PC-9 (cell line): ENCODE data around the gene SNX6. TPM values are rescaled to one million over a fixed set of nuclear protein-coding genes. Genes with fewer than 3 reads are reported as not detected.

Source experiments
- BruUV-seq: library from RNA; stranded (reverse); fragments of 400-500 nt; replicated peaks from 2 replicates; lab custom pipeline; 2021; lab: Mats Ljungman, UMichigan
- CTCF ChIA-PET: fragments of 300-600 bp; sonication (Branson Sonifier 250); formaldehyde crosslinking; loops from one replicate; lab custom pipeline; 2022; ENCODE audit warnings: antibody characterized with exemption; lab: Charles Lee
- POLR2A ChIA-PET: fragments of 300-600 bp; sonication (Branson Sonifier 250); formaldehyde crosslinking; loops from one replicate; lab custom pipeline; 2022; ENCODE audit warnings: antibody characterized with exemption; ENCODE audit not compliant: unreplicated experiment; lab: Charles Lee
- DNase-seq, 2 experiments: peaks; one replicate each; pipeline versions ENCODE4 v3.0.0 to v3.0.0-alpha.2; 2015 to 2022; ENCODE audit warnings: mixed read lengths in 1 of 2
- H2AFZ ChIP-seq: fragments of 200-600 bp; sonication (generic); 2 replicates; pipeline ENCODE4 v1.8.1; 2017; ENCODE audit warnings: antibody characterized with exemption
- H3F3A ChIP-seq: fragments of 200-600 bp; sonication (generic); 2 replicates; pipeline ENCODE4 v1.8.1; 2017; ENCODE audit warnings: antibody characterized with exemption, mild to moderate bottlenecking, low read depth; ENCODE audit not compliant: insufficient read depth
- H3K27ac ChIP-seq: fragments of 200-600 bp; sonication (generic); 2 replicates; pipeline ENCODE4 v1.6.1; 2016; ENCODE audit warnings: mixed run types
- H3K27me3 ChIP-seq: fragments of 200-600 bp; sonication (generic); 2 replicates; pipeline ENCODE4 v1.6.1; 2016; ENCODE audit warnings: low read depth, mixed run types; ENCODE audit not compliant: insufficient read depth
- H3K36me3 ChIP-seq: fragments of 200-600 bp; sonication (generic); 2 replicates; pipeline ENCODE4 v1.6.1; 2016; ENCODE audit warnings: low read depth, mixed run types
- H3K4me1 ChIP-seq: fragments of 200-600 bp; sonication (generic); replicated peaks from 2 replicates; pipeline ENCODE4 v1.6.1; 2016; ENCODE audit warnings: mixed run types; ENCODE audit not compliant: insufficient read depth
- H3K4me2 ChIP-seq: fragments of 200-600 bp; sonication (generic); 2 replicates; pipeline ENCODE4 v1.6.1; 2017; ENCODE audit warnings: mixed run types
- H3K4me3 ChIP-seq: fragments of 200-600 bp; sonication (generic); 2 replicates; pipeline ENCODE4 v1.6.1; 2016; ENCODE audit warnings: mixed run types
- H3K79me2 ChIP-seq: fragments of 200-600 bp; sonication (generic); 2 replicates; pipeline ENCODE4 v1.6.1; 2017; ENCODE audit warnings: low read depth, mixed run types
- H3K9me2 ChIP-seq: fragments of 200-600 bp; sonication (generic); 2 replicates; pipeline ENCODE4 v1.8.1; 2017; ENCODE audit warnings: mild to moderate bottlenecking; ENCODE audit not compliant: insufficient read depth
- H3K9me3 ChIP-seq: fragments of 200-600 bp; sonication (generic); 2 replicates; pipeline ENCODE4 v1.8.1; 2016; ENCODE audit warnings: low read depth; ENCODE audit not compliant: insufficient read depth
- H4K20me1 ChIP-seq: fragments of 200-600 bp; sonication (generic); 2 replicates; pipeline ENCODE4 v1.8.1; 2017; ENCODE audit not compliant: insufficient read depth
- EZH2 ChIP-seq: fragments of 200-600 bp; sonication (generic); IDR thresholded peaks from 2 replicates; pipeline ENCODE4 v1.8.0; 2017; ENCODE audit warnings: antibody characterized with exemption, low read depth
- intact Hi-C: fragments of 100-400 bp; cut with micrococcal nuclease; formaldehyde crosslinking; loops from one replicate; pipeline ENCODE4 v1.10.0; 2022; ENCODE audit not compliant: unreplicated experiment
- total RNA-seq: library from RNA; stranded (reverse); gene quantifications from 2 replicates; pipeline ENCODE4 v1.2.3, GENCODE V29; 2021
- TF ChIP-seq, protein P1 (sequence below): fragments of 200-600 bp; sonication (generic); conservative IDR thresholded peaks from 2 replicates; pipeline ENCODE4 v1.6.1; 2017; ENCODE audit warnings: mixed run types, antibody characterized with exemption, mild to moderate bottlenecking, moderate library complexity

The SNX6 gene
- total RNA-seq, 1 experiment from 2014 or later, result 51.8 TPM

DNA sequence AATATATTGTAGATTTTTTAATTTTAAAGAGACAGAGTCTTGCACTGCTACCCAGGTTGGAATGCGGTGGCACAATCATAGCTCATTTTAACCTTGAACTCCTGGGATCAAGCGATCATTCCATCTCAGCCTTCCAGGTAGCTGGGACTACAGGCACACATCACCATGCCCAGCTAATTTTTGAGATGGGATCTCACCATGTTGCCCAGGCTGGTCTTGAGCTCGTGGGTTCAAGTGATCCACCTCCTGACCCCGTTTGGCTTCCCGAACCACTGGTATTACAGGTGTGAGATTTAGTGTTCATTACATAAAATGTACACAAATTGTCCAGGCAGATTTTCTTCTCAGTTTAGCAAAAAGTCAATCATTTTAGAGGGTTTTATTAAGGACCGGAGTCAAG, 13.6 kb downstream of the SNX6 start:
- no peaks in the 10 kb centered on the region for H3K79me2 ChIP-seq
- TF ChIP-seq, protein P1, sequence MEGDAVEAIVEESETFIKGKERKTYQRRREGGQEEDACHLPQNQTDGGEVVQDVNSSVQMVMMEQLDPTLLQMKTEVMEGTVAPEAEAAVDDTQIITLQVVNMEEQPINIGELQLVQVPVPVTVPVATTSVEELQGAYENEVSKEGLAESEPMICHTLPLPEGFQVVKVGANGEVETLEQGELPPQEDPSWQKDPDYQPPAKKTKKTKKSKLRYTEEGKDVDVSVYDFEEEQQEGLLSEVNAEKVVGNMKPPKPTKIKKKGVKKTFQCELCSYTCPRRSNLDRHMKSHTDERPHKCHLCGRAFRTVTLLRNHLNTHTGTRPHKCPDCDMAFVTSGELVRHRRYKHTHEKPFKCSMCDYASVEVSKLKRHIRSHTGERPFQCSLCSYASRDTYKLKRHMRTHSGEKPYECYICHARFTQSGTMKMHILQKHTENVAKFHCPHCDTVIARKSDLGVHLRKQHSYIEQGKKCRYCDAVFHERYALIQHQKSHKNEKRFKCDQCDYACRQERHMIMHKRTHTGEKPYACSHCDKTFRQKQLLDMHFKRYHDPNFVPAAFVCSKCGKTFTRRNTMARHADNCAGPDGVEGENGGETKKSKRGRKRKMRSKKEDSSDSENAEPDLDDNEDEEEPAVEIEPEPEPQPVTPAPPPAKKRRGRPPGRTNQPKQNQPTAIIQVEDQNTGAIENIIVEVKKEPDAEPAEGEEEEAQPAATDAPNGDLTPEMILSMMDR, result no peak
- no peak for TF ChIP-seq EZH2
- no peak overlapping the region for H3K4me2 ChIP-seq
- no peaks in the 10 kb centered on the region for H3F3A ChIP-seq
- no peak overlapping the region for H2AFZ ChIP-seq
- H4K20me1 ChIP-seq, result no peaks in the 10 kb centered on the region
- H3K36me3 ChIP-seq, result no peaks in the 10 kb centered on the region
- no peaks in the 10 kb centered on the region for H3K9me3 ChIP-seq
- H3K4me1 ChIP-seq, result no peaks in the 10 kb centered on the region
- no peaks in the 10 kb centered on the region for H3K27me3 ChIP-seq
- BruUV-seq, result no TSS peak
- H3K9me2 ChIP-seq, result no peaks in the 10 kb centered on the region
- ChIA-PET POLR2A (interaction anchor here (0.7 kb wide), 1 partner anchor 43 kb away, joined by 3 read pairs; no protein-coding TSS in a partner anchor), CTCF (no interaction called here)
- no peak for DNase-seq
- no peak overlapping the region for H3K4me3 ChIP-seq
- H3K27ac ChIP-seq, result no peak overlapping the region
- intact Hi-C loops, result no loop called here

DNA sequence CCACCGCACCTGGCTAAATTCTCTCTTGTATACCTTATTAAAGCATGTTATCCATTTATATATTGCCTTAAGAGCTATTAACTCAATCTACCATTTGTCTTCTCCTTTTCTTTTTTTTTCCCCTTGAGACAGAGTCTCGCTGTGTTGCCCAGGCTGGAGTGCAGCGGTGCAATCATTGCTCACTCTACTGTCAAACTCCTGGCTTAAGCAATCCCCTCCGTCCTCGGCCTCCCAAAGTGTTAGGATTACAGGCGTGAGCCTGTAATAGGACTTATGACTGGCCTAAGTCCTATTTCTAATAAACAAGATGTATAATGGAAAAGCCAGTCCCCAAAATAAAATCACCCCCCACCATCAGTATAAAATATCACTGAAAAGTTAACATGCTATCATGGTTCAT, 14.4 kb downstream of the SNX6 start:
- no peak overlapping the region for H3K27ac ChIP-seq
- no peaks in the 10 kb centered on the region for H3K9me3 ChIP-seq
- H3K36me3 ChIP-seq, result no peaks in the 10 kb centered on the region
- H4K20me1 ChIP-seq, result no peaks in the 10 kb centered on the region
- no peak overlapping the region for H3K4me3 ChIP-seq
- no peak overlapping the region for H2AFZ ChIP-seq
- ChIA-PET CTCF (no interaction called here), POLR2A (no interaction called here)
- no peaks in the 10 kb centered on the region for H3K27me3 ChIP-seq
- no peak for TF ChIP-seq EZH2
- TF ChIP-seq, protein P1, result no peak
- intact Hi-C loops, result no loop called here
- no peaks in the 10 kb centered on the region for H3K4me1 ChIP-seq
- H3K4me2 ChIP-seq, result no peak overlapping the region
- H3K9me2 ChIP-seq, result no peaks in the 10 kb centered on the region
- no peaks in the 10 kb centered on the region for H3K79me2 ChIP-seq
- H3F3A ChIP-seq, result no peaks in the 10 kb centered on the region
- DNase-seq, result no peak
- no TSS peak for BruUV-seq

DNA sequence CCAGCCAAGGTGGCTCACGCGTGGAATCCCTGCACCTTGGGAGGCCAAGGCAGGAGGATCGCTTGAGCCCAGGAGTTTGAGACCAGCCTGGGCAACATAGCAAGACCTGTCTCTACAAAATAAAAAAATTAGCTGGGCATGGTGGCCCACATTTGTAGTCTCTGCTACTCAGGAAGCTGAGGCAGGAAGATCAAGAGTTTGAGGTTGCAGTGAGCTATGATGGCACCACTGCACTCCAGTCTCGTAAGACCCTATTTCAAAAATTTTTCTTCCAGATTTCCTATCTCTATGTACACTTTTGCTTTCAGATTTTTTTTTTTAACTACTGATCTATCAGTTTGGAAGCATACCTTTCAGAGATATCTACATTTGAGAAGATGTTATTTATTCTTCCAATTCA, 15.3 kb downstream of the SNX6 start:
- no peaks in the 10 kb centered on the region for H3F3A ChIP-seq
- no peaks in the 10 kb centered on the region for H3K27me3 ChIP-seq
- ChIA-PET POLR2A (no interaction called here), CTCF (no interaction called here)
- intact Hi-C loops, result no loop called here
- H3K4me2 ChIP-seq, result no peak overlapping the region
- H3K27ac ChIP-seq, result no peak overlapping the region
- H3K4me1 ChIP-seq, result no peaks in the 10 kb centered on the region
- DNase-seq, result no peak
- TF ChIP-seq, protein P1, result no peak
- no peak for TF ChIP-seq EZH2
- no peaks in the 10 kb centered on the region for H3K79me2 ChIP-seq
- no peaks in the 10 kb centered on the region for H4K20me1 ChIP-seq
- no peaks in the 10 kb centered on the region for H3K9me2 ChIP-seq
- no TSS peak for BruUV-seq
- no peaks in the 10 kb centered on the region for H3K9me3 ChIP-seq
- no peak overlapping the region for H3K4me3 ChIP-seq
- H3K36me3 ChIP-seq, result no peaks in the 10 kb centered on the region
- H2AFZ ChIP-seq, result no peak overlapping the region
